Muscle of back (tissue), 11 donors: ENCODE data around the gene TNFRSF9. TPM values are rescaled to one million over a fixed set of nuclear protein-coding genes. Genes with fewer than 3 reads are reported as not detected.

Source experiments
- DNase-seq, 3 donors: peaks; one replicate each; pipeline versions ENCODE4 v3.0.0 to v3.0.0-alpha.2; 2013
- polyA plus RNA-seq, 10 donors: library from polyadenylated mRNA; unstranded; fragments of 120-200 nt; gene quantifications; one replicate each; pipeline ENCODE4 v1.2.1, GENCODE V29; 2013; ENCODE audit not compliant: insufficient read length in 10 of 10

Gene TNFRSF9
- polyA plus RNA-seq, 10 donors, result 0.05 to 0.30 (median 0.13) TPM

DNA sequence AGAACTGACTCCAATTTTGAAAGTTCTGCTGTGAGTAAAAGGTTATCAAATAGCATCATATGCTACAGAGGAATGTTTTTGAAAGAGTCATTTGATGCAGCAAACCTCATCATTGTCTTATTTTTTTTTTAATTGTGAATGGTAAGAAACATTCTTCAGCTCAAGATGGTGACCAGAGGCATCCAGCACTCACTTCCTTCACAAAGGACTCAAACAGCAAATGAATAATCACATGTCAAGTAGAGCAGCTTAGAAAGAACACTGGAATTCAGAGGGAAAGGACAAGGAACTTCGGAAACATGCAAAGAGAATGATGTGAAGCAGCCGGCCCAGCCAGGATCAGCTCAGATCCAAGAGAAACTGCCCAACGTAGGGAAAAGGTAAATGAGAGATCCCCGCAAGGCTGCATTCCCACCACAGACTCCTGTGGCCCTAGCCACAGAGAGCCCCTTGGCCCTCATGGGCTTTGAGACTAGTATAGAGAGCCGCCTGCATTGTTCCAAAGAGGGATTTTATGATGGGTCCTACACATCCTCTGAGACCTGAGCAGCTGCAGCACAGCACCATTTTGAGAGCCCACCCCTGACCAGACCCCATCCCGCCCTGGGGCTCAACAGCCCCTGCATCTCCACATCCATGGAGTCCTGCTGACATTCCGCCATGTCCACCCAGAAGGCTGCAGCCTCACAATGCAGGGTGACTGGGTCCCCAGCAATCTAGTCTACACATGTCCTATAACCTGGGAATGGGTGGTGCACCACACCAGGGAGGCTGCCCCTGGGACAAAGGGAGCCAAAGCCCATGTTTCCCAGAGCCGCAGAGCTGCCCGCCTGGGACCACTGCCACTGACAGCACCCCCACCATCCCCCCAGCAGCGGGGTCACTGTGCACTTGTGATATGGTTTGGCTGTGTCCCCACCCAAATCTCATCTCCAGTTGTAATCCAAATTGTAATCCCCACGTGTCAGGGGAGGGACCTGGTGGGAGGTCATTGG, 66.5 kb downstream of the TNFRSF9 start:
- DNase-seq, result no peak

- no peak for DNase-seq
Observed at GRCh38 chr1:7871136-7871535, 69.5 kb downstream of the TNFRSF9 start.

DNA sequence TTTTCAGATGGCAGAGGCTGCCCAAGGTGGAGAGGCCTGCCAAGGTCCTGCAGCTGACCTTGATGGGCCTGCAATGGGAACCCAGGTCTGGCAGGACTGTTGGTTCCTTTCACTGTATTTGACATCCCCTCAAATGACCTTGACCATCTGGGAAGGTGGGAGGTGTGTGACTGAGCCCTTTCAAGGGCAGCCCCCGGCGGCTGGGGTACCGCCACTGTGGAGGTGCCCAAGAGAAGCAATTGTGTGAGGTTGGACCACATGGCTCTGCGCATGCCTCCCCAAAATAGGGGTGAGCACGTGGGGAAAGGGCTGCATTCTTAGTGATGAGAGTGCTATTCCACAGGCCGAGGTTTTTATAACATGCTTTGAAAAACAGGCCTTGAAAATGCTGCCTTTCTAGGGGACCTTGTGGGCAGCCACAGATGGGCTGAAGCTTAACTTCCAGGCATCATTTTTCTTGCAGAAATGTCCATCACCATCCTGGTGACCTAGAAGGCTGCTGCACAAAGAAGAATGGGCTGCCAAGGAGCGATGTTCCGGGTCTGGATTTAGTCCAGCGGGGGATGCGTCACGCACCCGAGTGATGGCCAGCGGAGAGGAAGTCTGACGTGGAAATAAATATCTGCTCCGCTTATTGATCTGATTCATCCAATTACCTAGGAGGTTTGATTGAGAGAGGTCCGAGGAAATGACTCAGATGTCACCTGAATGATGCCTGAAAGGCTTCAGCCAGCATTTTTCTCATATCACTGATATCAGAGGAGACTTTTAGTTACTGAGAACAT, 71.3 kb downstream of the TNFRSF9 start:
- DNase-seq, result no peak

GRCh38 chr1:7868070-7868780, 72.4 kb downstream of the TNFRSF9 start:
- no peak for DNase-seq

DNA sequence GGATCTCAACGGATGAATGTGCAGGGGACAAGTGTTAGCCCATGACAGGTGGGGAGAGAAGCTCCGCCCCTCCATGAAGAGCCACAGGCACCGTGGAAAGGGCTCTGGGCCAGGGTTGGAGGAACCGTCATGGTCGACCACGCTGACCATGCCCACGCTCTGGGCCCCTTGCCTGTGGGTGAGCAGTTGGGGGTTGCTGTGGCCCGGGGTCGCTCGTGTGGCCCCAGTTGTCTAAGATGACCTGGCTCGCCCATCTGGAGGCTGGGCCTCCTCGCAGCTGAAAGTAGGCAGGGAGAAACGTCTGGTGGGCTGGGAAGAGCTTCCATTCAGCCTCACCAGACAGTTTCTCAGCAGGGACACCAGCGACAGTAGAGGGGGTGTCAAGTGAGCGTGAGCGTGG, 74.7 kb downstream of the TNFRSF9 start:
- DNase-seq, result no peak

Other genes with a start within 250 kb of the TNFRSF9 start
- 10 to 100 TPM; 68.5 to 84.2 (median 79.0) TPM for gene VAMP3, start 169.5 kb downstream of the TNFRSF9 start, polyA plus RNA-seq
- 10 to 100 TPM in 1 of 10 donors, 1 to 10 TPM in 9; 3.6 to 11.0 (median 6.6) TPM for gene PER3, start 156.5 kb downstream of the TNFRSF9 start, polyA plus RNA-seq
- gene UTS2, start 87.8 kb downstream of the TNFRSF9 start, polyA plus RNA-seq, result not detected
- 100 to 1,000 TPM; 261 to 344 (median 315) TPM for gene PARK7, start 20.9 kb upstream of the TNFRSF9 start, polyA plus RNA-seq
- gene ERRFI1, start 85.5 kb upstream of the TNFRSF9 start, polyA plus RNA-seq, result 1 to 10 TPM; 5.1 to 8.6 (median 7.7) TPM